Stimulated activated CD8-positive, alpha-beta memory T cell treated with anti-CD3 and anti-CD28 coated beads, Interleukin-2, amount 100 ng/mL, for 1 hour (primary cell): ENCODE data around the gene DPEP2.
"Not testable (repeated sequence)": the region's sequence is repeated elsewhere in the genome, so short reads cannot be mapped to it uniquely, and the experiment has no call there.

Experiments used
- DNase-seq, 2 donors: peaks; one replicate each; pipeline ENCODE4 v3.0.0-alpha.2; 2020; ENCODE audit warnings: low read depth in 2 of 2

DPEP2 gene

GRCh38 chr16:68005211-68005610, 5.9 kb upstream of the DPEP2 start:
- DNase-seq = no peak

- no peak for DNase-seq
These were observed 3.7 kb upstream of the DPEP2 start for GRCh38 chr16:68003031-68003430.

DNA sequence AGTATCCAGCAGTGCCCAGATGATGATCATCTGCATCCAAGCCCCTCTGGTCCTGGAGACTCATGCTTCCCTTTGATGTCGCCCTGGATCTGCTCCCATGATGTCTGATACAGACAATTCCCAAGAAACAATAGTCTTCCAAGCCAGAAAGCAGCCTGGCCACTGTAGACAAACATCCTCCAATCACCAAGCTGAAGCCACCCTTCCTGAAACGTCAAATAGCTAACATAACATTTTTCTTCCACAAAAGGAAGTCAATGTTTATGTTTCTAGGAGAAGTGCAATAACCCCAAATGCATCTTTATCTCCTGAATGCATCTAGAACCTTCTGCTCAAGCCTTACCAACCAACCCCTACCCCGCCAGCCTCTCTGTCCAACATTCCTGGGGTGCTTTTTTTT, 1.2 kb upstream of the DPEP2 start:
- DNase-seq = no peak

DNA sequence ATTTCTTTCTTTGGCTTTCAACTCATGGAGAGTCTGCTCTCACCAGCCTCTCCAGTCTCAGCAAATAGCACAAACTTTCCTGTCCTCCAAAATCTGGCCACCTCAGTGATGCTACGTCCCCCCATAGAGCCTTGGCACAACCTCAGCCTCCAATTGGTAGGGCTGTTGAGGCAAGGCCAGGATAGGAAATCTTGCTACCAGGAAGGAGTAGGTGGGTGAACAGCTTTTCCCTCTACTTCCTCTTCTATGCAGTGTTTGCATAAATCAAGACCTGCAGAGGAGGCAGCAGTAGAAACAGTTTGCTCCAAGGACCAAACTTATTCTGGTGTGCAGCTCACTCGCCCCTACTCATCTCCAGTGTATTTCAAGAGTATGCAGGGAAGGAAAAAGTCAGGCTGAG, 701 bp upstream of the DPEP2 start:
- no peak for DNase-seq

GRCh38 chr16:67998231-67998778, 979 bp downstream of the DPEP2 start:
- not testable (repeated sequence) for DNase-seq

- DNase-seq = no peak
These were observed 2.6 kb downstream of the DPEP2 start for GRCh38 chr16:67996666-67997065.

DNA sequence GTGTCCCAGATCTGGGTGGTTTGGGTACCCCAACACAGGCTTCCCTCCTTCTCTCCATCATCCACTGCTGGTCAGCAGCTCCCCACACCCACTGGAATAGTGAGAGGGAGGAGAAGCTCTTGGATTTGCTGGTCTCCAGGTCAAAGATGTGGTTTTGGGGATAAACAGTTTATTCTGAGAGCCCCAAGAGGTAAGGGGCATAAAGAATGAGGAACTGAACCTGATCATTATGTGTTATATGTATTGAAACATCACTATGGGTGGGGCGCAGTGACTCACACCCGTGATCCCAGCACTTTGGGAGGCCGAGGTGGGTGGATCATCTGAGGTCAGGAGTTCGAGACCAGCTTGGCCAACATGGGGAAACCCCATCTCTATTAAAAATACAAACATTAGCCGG, 3.9 kb downstream of the DPEP2 start:
- DNase-seq = no peak

- not testable (repeated sequence) for DNase-seq
These were observed 5.3 kb downstream of the DPEP2 start for GRCh38 chr16:67994040-67994408.

- peak; percentile 65 to 70 for DNase-seq
These were observed 5.9 kb downstream of the DPEP2 start for GRCh38 chr16:67993207-67994039.

- no peak for DNase-seq
These were observed 6.5 kb downstream of the DPEP2 start for GRCh38 chr16:67992661-67993206.

GRCh38 chr16:67990018-67990386, 9.3 kb downstream of the DPEP2 start:
- DNase-seq = no peak

- no peak for DNase-seq
These were observed 9.8 kb downstream of the DPEP2 start for GRCh38 chr16:67989322-67990017.

DNA sequence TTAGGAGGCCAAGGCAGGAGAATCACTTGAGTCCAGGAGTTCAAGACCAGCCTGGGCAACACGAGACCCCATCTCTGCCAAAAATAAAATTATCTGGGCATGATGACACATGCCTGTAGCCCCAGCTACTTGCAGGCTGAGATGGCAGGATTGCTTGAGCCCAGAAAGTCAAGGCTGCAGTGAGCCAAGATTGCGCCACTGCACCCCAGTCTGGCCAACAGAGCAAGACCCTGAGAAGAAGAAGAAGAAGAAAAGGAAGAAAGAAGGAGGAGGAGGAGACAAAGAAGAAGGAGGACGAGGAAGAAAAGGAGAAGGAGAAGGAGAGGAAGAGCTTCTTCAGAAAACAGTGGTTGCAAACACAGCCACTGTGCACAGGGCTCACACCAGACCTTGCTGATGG, 10.6 kb downstream of the DPEP2 start:
- no peak for DNase-seq

DNA sequence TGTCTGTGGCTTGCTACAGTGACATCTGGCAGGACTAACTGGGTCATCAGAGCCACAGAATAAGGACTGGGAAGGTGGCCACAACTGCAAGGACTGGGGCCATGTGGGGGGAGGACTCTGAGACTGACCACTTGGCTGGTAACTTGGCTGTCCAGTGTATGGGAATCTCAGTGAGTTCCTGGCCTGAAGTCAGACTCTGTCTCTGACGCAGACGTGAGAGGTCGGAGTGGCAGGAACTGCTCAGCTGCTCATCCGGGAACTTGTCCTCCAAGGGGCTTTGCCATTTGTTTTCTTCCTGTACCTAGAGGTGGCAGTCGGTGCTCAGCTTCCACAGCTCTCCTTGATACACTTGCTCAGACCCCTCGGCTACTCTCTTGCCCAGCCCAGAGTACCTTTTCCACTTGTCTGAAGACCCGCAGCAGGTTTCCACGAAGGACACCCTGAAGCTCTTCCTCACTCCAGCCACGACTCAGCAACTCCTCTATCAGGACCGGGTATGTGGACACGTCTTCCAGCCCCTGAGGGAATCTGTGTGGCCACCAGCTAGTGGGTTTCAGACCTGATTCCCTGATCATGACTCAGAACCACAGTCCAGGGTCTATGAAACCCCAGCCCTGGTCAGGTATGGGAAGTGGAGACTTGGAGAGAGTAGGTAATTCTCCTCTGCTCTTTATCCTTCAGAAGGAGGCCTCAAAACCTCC, 11.7 kb downstream of the DPEP2 start:
- DNase-seq = no peak

DNA sequence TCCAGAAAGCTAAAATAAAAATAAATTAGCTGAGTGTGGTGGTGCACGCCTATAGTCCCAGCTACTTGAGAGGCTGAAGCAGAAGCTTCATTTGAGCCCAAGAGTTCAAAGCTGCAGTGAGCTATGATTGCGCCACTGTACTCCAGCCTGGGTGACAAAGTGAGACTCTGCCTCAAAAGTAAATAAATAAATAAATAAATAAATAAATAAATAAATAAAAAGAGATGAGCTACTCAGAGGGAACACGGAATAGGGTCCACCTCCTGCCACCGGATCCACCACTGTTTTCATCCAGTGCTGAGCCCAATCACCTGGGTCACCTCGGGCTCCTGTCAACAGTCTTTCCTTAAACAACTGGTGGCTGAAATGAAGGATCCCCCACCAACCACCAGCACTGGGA, 12.3 kb downstream of the DPEP2 start:
- no peak for DNase-seq

DNA sequence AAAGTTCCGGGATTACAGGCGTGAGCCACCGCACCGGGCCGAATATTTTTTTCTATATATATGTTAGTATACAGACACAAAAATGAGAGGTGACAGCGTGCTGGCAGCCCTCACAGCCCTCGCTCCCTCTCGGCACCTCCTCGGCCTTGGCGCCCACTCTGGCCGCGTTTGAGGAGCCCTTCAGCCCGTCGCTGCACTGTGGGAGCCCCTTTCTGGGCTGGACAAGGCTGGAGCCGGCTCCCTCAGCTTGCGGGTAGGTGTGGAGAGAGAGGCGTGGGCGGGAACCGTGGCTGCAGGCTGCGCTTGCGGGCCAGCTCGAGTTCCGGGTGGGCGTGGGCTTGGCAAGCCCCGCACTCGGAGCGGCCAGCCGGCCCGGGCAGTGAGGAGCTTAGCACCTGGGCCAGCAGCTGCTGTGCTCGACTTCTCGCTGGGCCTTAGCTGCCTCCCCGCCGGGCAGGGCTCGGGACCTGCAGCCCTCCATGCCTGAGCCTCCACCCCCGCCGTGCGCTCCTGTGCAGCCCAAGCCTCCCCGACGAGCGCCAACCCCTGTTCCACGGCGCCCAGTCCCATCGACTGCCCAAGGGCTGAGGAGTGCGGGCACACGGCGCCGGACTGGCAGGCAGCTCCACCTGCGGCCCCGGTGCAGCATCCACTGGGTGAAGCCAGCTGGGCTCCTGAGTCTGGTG, 17.1 kb downstream of the DPEP2 start:
- DNase-seq = no peak

- no peak for DNase-seq
These were observed 19.2 kb downstream of the DPEP2 start, which contains the start of gene DPEP3 for GRCh38 chr16:67979955-67980678. Gene DPEP3 (minus strand): TSS chr16:67980499. CDS start chr16:67980380, 119 bp downstream.

- no peak for DNase-seq
These were observed 21.6 kb downstream of the DPEP2 start for GRCh38 chr16:67977469-67978227.

DNA sequence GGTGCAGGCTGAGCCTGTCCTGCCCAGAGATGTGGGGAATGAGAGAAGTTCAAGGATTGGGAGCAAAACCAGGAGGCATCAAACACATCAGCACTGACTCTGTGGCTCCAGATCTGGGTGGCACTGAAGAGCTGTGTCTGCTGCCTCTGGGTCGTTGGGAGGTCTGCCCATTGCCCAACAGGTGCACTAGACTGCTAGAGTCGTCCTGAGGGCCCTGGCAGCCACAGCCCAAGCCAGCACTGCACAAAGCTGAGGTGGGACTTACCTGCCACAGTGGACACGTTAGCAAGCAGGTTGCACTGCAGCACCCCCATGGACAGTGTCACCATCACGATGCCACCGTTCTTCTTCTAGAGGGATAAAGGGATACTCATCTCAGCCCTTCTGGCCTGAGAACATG, 22.3 kb downstream of the DPEP2 start:
- DNase-seq = no peak

- DNase-seq = no peak
These were observed 23.1 kb downstream of the DPEP2 start for GRCh38 chr16:67976205-67976604.
